Measurements from ENCODE around the gene ARID5B.

The ARID5B gene

DNA sequence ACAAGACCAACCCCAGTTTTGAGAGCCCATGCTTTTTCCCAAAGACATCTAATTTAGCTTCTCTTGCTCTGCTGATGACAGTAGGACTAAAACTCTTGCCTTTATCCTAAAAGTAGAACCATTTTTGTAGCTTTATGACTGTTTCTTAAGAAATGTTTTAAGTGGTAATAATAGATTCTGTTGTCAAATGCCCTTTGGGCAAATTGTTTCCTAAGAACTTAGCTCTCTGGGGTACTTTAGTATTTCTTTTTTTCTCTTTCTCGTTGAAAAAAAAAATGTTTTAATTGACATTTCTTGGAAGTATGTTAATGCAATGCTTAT, 157.4 kb downstream of the ARID5B start:
- no peak for DNase-seq (ENCODE audit: low read depth)
- H3K4me3 ChIP-seq (ENCODE audit: low read depth, low read length) = no peak overlapping the region

GRCh38 chr10:62059217-62059920, 157.9 kb downstream of the ARID5B start:
- H3K4me3 ChIP-seq (ENCODE audit: low read depth, low read length) = no peak overlapping the region
- DNase-seq (ENCODE audit: low read depth) = no peak
- TF ChIP-seq, protein P1, sequence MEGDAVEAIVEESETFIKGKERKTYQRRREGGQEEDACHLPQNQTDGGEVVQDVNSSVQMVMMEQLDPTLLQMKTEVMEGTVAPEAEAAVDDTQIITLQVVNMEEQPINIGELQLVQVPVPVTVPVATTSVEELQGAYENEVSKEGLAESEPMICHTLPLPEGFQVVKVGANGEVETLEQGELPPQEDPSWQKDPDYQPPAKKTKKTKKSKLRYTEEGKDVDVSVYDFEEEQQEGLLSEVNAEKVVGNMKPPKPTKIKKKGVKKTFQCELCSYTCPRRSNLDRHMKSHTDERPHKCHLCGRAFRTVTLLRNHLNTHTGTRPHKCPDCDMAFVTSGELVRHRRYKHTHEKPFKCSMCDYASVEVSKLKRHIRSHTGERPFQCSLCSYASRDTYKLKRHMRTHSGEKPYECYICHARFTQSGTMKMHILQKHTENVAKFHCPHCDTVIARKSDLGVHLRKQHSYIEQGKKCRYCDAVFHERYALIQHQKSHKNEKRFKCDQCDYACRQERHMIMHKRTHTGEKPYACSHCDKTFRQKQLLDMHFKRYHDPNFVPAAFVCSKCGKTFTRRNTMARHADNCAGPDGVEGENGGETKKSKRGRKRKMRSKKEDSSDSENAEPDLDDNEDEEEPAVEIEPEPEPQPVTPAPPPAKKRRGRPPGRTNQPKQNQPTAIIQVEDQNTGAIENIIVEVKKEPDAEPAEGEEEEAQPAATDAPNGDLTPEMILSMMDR (IDR thresholded peaks at IDR 0.05; ENCODE audit: low read depth, low read length) = no peak
- TF ChIP-seq, protein P2, sequence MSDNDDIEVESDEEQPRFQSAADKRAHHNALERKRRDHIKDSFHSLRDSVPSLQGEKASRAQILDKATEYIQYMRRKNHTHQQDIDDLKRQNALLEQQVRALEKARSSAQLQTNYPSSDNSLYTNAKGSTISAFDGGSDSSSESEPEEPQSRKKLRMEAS (IDR thresholded peaks at IDR 0.05; ENCODE audit: low read depth, low read length) = no peak
- TF ChIP-seq MYC (IDR thresholded peaks at IDR 0.05; ENCODE audit: low read depth, low read length) (no peak), POLR2A (IDR thresholded peaks at IDR 0.05; ENCODE audit: extremely low read depth, insufficient read length) (no peak)

More for the DNA sequence above, 157.4 kb downstream of the ARID5B start:
- TF ChIP-seq, protein P1 (IDR thresholded peaks at IDR 0.05; ENCODE audit: low read depth, low read length) = no peak
- TF ChIP-seq, protein P2 (IDR thresholded peaks at IDR 0.05; ENCODE audit: low read depth, low read length) = no peak
- TF ChIP-seq POLR2A (IDR thresholded peaks at IDR 0.05; ENCODE audit: extremely low read depth, insufficient read length) (no peak), MYC (IDR thresholded peaks at IDR 0.05; ENCODE audit: low read depth, low read length) (no peak)

GRCh38 chr10:62062028-62062427, 160.5 kb downstream of the ARID5B start:
- no peak overlapping the region for H3K4me3 ChIP-seq (ENCODE audit: low read depth, low read length)
- TF ChIP-seq, protein P2 (IDR thresholded peaks at IDR 0.05; ENCODE audit: low read depth, low read length) = no peak
- TF ChIP-seq MYC (IDR thresholded peaks at IDR 0.05; ENCODE audit: low read depth, low read length) = no peak
- TF ChIP-seq, protein P1 (IDR thresholded peaks at IDR 0.05; ENCODE audit: low read depth, low read length) = no peak
- no peak for DNase-seq (ENCODE audit: low read depth)

DNA sequence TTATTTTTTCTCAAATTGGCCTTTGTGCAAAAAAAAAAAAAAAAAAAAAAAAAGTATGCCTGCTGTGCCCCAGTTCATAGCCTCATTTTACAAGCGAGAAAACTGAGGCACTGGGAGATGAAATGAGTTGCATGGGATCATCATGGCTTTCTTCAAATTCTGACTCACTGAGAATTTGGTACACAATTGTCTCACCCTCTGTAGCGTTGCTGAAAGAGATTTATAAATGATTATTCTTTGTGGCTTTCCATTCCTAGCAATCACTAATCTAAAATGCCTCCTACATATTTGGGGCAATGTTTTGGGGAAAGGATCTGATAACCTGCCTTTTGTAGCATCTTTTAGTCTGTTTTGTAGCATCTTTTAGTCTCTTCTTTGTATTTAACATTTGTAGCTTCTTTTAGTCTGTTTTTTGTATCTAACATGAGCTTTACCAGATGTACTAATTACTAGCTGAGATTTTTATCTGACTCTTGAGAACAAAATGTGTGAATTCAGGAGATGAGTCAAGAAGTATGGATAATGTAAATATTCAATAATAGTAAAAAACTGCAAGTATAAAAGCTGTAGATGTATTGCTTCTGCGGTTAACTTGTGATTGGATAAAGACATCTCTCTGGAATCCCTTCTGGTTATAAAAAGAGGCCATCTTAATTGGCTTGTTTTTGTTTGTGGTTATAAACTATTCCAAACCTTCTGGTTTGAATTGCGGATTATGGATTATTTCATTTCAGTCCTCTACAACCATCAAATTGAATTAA, 161.4 kb downstream of the ARID5B start:
- DNase-seq (ENCODE audit: low read depth) = no peak
- no peak overlapping the region for H3K4me3 ChIP-seq (ENCODE audit: low read depth, low read length)
- TF ChIP-seq, protein P2 (IDR thresholded peaks at IDR 0.05; ENCODE audit: low read depth, low read length) = no peak
- TF ChIP-seq POLR2A (IDR thresholded peaks at IDR 0.05; ENCODE audit: extremely low read depth, insufficient read length) = no peak

DNA sequence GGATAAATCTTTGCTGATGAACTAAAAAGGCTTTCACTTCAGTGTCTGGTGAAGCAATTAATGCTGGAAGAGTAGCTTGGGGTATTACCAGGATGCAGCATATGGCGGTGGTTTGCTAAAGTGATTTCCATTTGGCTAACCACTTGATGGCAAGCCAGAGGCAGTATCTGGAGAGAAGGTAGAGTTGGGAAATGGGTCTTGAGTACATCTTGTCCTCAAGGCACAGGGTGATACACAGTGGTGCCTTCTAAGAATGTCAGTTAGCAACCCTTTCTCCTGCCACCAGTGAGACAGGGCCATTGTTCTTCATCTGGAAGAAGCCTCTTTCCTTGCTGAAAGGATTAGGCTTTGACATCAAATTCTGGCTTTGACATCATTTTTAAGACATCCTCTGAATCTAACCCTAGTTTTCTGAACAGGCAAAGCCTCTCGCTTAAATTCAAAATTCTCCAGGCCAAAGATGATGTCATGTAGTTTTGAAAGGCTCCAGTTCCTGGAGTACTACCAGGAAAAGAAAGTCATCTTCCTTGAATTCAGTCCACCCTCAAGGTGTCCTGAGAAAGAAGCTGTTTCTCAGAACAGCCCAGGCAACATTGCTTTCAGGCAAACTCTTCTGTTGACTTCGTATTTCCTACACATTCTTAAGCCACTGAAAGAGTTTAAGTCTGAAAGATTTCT, 162.4 kb downstream of the ARID5B start:
- no peak overlapping the region for H3K4me3 ChIP-seq (ENCODE audit: low read depth, low read length)
- TF ChIP-seq, protein P2 (IDR thresholded peaks at IDR 0.05; ENCODE audit: low read depth, low read length) = no peak
- TF ChIP-seq MYC (IDR thresholded peaks at IDR 0.05; ENCODE audit: low read depth, low read length) = no peak
- TF ChIP-seq, protein P1 (IDR thresholded peaks at IDR 0.05; ENCODE audit: low read depth, low read length) = no peak
- TF ChIP-seq POLR2A (IDR thresholded peaks at IDR 0.05; ENCODE audit: extremely low read depth, insufficient read length) = no peak
- no peak for DNase-seq (ENCODE audit: low read depth)

- no peak for DNase-seq (ENCODE audit: low read depth)
- no peak overlapping the region for H3K4me3 ChIP-seq (ENCODE audit: low read depth, low read length)
- TF ChIP-seq POLR2A (IDR thresholded peaks at IDR 0.05; ENCODE audit: extremely low read depth, insufficient read length) (no peak), MYC (IDR thresholded peaks at IDR 0.05; ENCODE audit: low read depth, low read length) (no peak)
- TF ChIP-seq, protein P1 (IDR thresholded peaks at IDR 0.05; ENCODE audit: low read depth, low read length) = no peak
- TF ChIP-seq, protein P2 (IDR thresholded peaks at IDR 0.05; ENCODE audit: low read depth, low read length) = no peak
These were observed 166.1 kb downstream of the ARID5B start for GRCh38 chr10:62067560-62067959.
